ENCODE results near the gene CTNND2.

Gene CTNND2

GRCh38 chr5:11518676-11519075 is 385.6 kb downstream of the CTNND2 start:
- ChIA-PET CTCF (no interaction called here), POLR2A (no interaction called here)
- TF ChIP-seq CTCF (IDR thresholded peaks at IDR 0.05; ENCODE audit: insufficient read depth, low read length, missing control alignments): no peak
- no peak overlapping the region for H3K4me3 ChIP-seq (ENCODE audit: low read depth, low read length)
- no peak for DNase-seq (ENCODE audit: low read depth, low spot score)

- H3K4me3 ChIP-seq (ENCODE audit: low read depth, low read length): no peak overlapping the region
- ChIA-PET CTCF (no interaction called here), POLR2A (no interaction called here)
- no peak for DNase-seq (ENCODE audit: low read depth, low spot score)
- no peak for TF ChIP-seq CTCF (IDR thresholded peaks at IDR 0.05; ENCODE audit: insufficient read depth, low read length, missing control alignments)
These were observed 389.4 kb downstream of the CTNND2 start for GRCh38 chr5:11514705-11515432.

- DNase-seq (ENCODE audit: low read depth, low spot score): no peak
- no peak overlapping the region for H3K4me3 ChIP-seq (ENCODE audit: low read depth, low read length)
- ChIA-PET POLR2A (no interaction called here), CTCF (no interaction called here)
- TF ChIP-seq CTCF (IDR thresholded peaks at IDR 0.05; ENCODE audit: insufficient read depth, low read length, missing control alignments): no peak
These were observed 392.4 kb downstream of the CTNND2 start for GRCh38 chr5:11511878-11512277.

GRCh38 chr5:11510889-11511288 is 393.4 kb downstream of the CTNND2 start:
- no peak overlapping the region for H3K4me3 ChIP-seq (ENCODE audit: low read depth, low read length)
- TF ChIP-seq CTCF (IDR thresholded peaks at IDR 0.05; ENCODE audit: insufficient read depth, low read length, missing control alignments): no peak
- ChIA-PET CTCF (no interaction called here), POLR2A (no interaction called here)
- no peak for DNase-seq (ENCODE audit: low read depth, low spot score)

- no peak for DNase-seq (ENCODE audit: low read depth, low spot score)
- no peak overlapping the region for H3K4me3 ChIP-seq (ENCODE audit: low read depth, low read length)
- ChIA-PET POLR2A (no interaction called here), CTCF (no interaction called here)
- TF ChIP-seq CTCF (IDR thresholded peaks at IDR 0.05; ENCODE audit: insufficient read depth, low read length, missing control alignments): no peak
These were observed 394.5 kb downstream of the CTNND2 start for GRCh38 chr5:11509793-11510192.

GRCh38 chr5:11507156-11507910 is 396.9 kb downstream of the CTNND2 start:
- TF ChIP-seq CTCF (IDR thresholded peaks at IDR 0.05; ENCODE audit: insufficient read depth, low read length, missing control alignments): no peak
- ChIA-PET POLR2A (interaction anchor here (0.8 kb wide), 1 partner anchor 18 kb away, joined by 3 read pairs; no protein-coding TSS in a partner anchor), CTCF (no interaction called here)
- no peak overlapping the region for H3K4me3 ChIP-seq (ENCODE audit: low read depth, low read length)
- DNase-seq (ENCODE audit: low read depth, low spot score): no peak
